Nephron progenitor cell (in vitro differentiated cells): ENCODE data around the gene SERGEF.

Source experiments
- DNase-seq: peaks from one replicate; pipeline ENCODE4 v3.0.0; 2021
- H3K27ac Mint-ChIP-seq: 2 replicates; pipeline ENCODE4 v1.8.0; 2021; ENCODE audit warnings: mild to moderate bottlenecking, moderate library complexity, mixed read lengths
- H3K27me3 Mint-ChIP-seq: 2 replicates; pipeline ENCODE4 v1.8.0; 2021; ENCODE audit warnings: mild to moderate bottlenecking, low read depth, mixed read lengths; ENCODE audit not compliant: poor library complexity
- H3K36me3 Mint-ChIP-seq: 2 replicates; pipeline ENCODE4 v1.8.0; 2021; ENCODE audit warnings: low read depth, mixed read lengths
- H3K4me1 Mint-ChIP-seq: 2 replicates; pipeline ENCODE4 v1.8.0; 2021; ENCODE audit warnings: mixed read lengths
- H3K4me3 Mint-ChIP-seq: 2 replicates; pipeline ENCODE4 v1.8.0; 2021; ENCODE audit warnings: mild to moderate bottlenecking, moderate library complexity, mixed read lengths
- H3K9me3 Mint-ChIP-seq: 2 replicates; pipeline ENCODE4 v1.8.0; 2021; ENCODE audit warnings: mild to moderate bottlenecking, moderate library complexity, mixed read lengths
- CTCF ChIP-seq: fragments of 200-600 bp; sonication (generic); IDR thresholded peaks from 2 replicates; pipeline ENCODE4 v1.5.0; 2021; ENCODE audit warnings: antibody characterized with exemption

The SERGEF gene

GRCh38 chr11:17991783-17992433 lies 20.9 kb downstream of the SERGEF start:
- H3K9me3 Mint-ChIP-seq: no peaks in the 10 kb centered on the region
- no peaks in the 10 kb centered on the region for H3K27me3 Mint-ChIP-seq
- DNase-seq: peak; percentile 49
- H3K27ac Mint-ChIP-seq: no peak overlapping the region
- H3K4me3 Mint-ChIP-seq: no peak overlapping the region
- H3K4me1 Mint-ChIP-seq: no peaks in the 10 kb centered on the region
- peak; percentile 81 for TF ChIP-seq CTCF
- peaks cover 4% of the 10 kb centered on the region for H3K36me3 Mint-ChIP-seq

DNA sequence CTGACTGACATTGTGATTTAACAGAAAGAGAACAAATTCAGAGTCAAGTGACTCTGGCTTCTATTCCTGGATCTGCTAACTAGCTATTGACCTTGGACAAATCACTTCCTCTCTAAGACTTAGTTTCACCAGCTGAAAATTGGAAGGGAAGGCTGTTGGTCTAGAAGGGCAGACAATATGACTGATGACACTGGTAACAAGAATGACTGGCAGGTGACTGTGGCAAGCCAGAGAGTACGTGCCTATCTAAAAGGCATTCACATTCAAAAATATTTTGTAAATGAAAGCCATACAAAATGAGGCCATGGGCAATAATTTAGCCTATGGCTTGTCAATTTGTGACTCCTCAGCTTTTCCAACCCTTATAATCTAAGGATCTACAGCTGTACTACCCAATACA lies 23.5 kb downstream of the SERGEF start:
- Mint-ChIP-seq H3K36me3 (peaks cover 7% of the 10 kb centered on the region), H3K4me1 (no peaks in the 10 kb centered on the region), H3K9me3 (no peaks in the 10 kb centered on the region), H3K27me3 (no peaks in the 10 kb centered on the region), H3K4me3 (no peak overlapping the region), H3K27ac (no peak overlapping the region)
- no peak for TF ChIP-seq CTCF
- no peak for DNase-seq

DNA sequence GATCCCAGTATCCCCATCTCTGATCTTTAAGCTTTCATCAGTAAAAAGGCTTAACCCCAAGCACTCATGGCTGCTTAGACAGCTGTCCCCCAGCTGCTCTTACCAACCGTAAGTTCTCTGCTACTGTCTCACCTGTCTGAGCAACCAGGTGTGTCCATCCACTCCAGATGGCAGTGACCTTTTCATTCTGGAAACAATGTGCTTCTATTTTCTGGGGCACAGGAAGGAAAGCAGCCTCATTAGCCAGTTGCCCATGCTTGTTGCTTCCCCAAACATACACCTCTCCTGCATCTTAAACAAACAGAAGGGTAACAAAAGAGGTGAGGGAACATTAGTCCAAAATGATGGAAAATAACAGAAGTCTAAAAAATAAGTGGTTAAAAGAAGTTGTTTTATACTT lies 24.4 kb downstream of the SERGEF start:
- Mint-ChIP-seq H3K4me1 (no peaks in the 10 kb centered on the region), H3K27me3 (no peaks in the 10 kb centered on the region), H3K4me3 (no peak overlapping the region), H3K36me3 (peaks cover 16% of the 10 kb centered on the region), H3K9me3 (no peaks in the 10 kb centered on the region), H3K27ac (no peak overlapping the region)
- no peak for DNase-seq
- TF ChIP-seq CTCF: no peak

DNA sequence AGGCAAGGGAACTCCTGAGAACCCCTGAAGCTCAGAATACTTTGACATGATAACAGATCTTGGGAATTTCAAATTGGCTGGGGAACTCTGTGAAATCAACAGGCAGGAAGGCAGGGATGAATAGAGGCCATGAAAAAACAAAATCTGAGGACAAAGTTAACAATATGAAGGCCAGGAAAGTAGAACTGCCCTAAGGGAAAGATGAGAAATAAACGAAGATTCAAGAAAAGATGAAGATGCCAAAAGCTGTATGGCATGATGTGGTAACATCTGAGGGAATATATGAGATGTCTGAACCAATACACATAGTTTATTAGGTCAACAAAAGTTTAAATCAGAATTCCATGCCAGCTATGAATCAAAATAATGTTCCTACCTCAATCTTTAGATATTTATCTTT lies 25.0 kb downstream of the SERGEF start:
- no peaks in the 10 kb centered on the region for H3K4me1 Mint-ChIP-seq
- no peaks in the 10 kb centered on the region for H3K9me3 Mint-ChIP-seq
- TF ChIP-seq CTCF: no peak
- H3K36me3 Mint-ChIP-seq: peaks cover 21% of the 10 kb centered on the region
- DNase-seq: no peak
- no peak overlapping the region for H3K4me3 Mint-ChIP-seq
- H3K27me3 Mint-ChIP-seq: no peaks in the 10 kb centered on the region
- no peak overlapping the region for H3K27ac Mint-ChIP-seq

- Mint-ChIP-seq H3K4me3 (no peak overlapping the region), H3K36me3 (peaks cover 21% of the 10 kb centered on the region), H3K4me1 (no peaks in the 10 kb centered on the region), H3K27me3 (no peaks in the 10 kb centered on the region), H3K9me3 (no peaks in the 10 kb centered on the region), H3K27ac (no peak overlapping the region)
- no peak for DNase-seq
- TF ChIP-seq CTCF: no peak
Measured at GRCh38 chr11:17986711-17987220, 26.1 kb downstream of the SERGEF start.

DNA sequence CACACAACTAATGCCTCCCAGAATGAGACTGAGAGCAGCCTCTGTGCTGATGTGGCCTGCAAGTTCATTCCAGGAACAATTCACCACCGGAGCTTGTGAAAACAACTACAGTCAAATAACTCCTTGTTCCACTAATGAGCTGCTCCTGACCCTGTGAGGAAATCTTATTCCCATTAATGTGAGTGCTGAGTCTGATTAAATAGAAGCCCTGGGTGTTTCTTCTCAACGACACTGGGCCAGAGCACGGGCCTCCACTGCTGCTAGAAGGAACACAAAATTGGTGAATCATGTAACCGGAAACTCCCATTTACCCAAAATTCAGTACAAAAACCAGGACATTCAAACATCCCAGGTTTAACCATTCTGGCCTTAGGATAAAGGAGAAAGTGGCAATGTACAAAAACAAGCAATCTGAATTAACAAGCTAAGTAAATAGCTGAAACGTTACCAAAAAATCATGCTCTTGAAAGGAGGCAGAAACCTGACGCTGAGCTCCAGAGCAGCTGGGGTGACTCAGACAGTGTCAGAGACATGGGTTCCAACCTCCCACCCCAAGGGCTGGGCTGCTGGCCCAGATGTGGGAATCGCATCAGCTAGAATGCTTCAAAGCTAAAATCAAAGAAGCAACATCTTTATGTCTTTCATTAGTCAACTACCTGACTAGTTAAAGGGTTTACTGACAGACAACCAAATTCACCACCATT lies 26.7 kb downstream of the SERGEF start:
- no peak for TF ChIP-seq CTCF
- Mint-ChIP-seq H3K9me3 (no peaks in the 10 kb centered on the region), H3K27me3 (no peaks in the 10 kb centered on the region), H3K36me3 (peaks cover 21% of the 10 kb centered on the region), H3K27ac (no peak overlapping the region), H3K4me1 (no peaks in the 10 kb centered on the region), H3K4me3 (no peak overlapping the region)
- DNase-seq: no peak
